ENCODE results near the gene PLEKHA7. TPM values are rescaled to one million over a fixed set of nuclear protein-coding genes. Genes with fewer than 3 reads are reported as not detected.

The PLEKHA7 gene
- total RNA-seq, 6 experiments from 2014 or later: 12.7 to 26.7 (median 21.5) TPM

- TF ChIP-seq POLR2A (IDR thresholded peaks at IDR 0.05) (no peak), CTCF (IDR thresholded peaks at IDR 0.05) (no peak)
- H3K27me3 ChIP-seq: no peaks in the 10 kb centered on the region
- DNase-seq (no peak), ATAC-seq (no peak)
- WGBS (ENCODE audit: insufficient coverage, low coverage, low lambda C conversion rate, missing lambda C conversion rate): 58% methylated on average over 1 of the region's 1 CpG
- no peaks in the 10 kb centered on the region for H3K4me1 ChIP-seq
- H3K4me3 ChIP-seq: no peak overlapping the region
- no peak overlapping the region for H3K27ac ChIP-seq
- intact Hi-C loops (cut with DNase I): no loop called here
- H3K9me3 ChIP-seq: no peaks in the 10 kb centered on the region
- H3K36me3 ChIP-seq: peaks cover 0 to under 1% (median 0%) of the 10 kb centered on the region in 4 donors
Measured at GRCh38 chr11:16860617-16861016, 153.6 kb downstream of the PLEKHA7 start.

GRCh38 chr11:16859651-16860050 is 154.6 kb downstream of the PLEKHA7 start:
- DNase-seq: no peak
- Histone ChIP-seq H3K27me3 (no peaks in the 10 kb centered on the region), H3K4me1 (no peaks in the 10 kb centered on the region), H3K36me3 (peaks cover 0 to 6% (median 3%) of the 10 kb centered on the region in 4 donors), H3K4me3 (no peak overlapping the region), H3K9me3 (no peaks in the 10 kb centered on the region), H3K27ac (no peak overlapping the region)
- intact Hi-C loops (cut with DNase I): no loop called here
- no peak for ATAC-seq
- 77% methylated on average over 2 of the region's 6 CpGs for WGBS (ENCODE audit: insufficient coverage, low coverage, low lambda C conversion rate, missing lambda C conversion rate)
- TF ChIP-seq CTCF (IDR thresholded peaks at IDR 0.05) (no peak), POLR2A (IDR thresholded peaks at IDR 0.05) (no peak)

- H3K36me3 ChIP-seq: peaks cover 0 to 16% (median 8%) of the 10 kb centered on the region in 4 donors
- WGBS (ENCODE audit: insufficient coverage, low coverage, low lambda C conversion rate, missing lambda C conversion rate): 84% methylated on average over 3 of the region's 4 CpGs
- no peak overlapping the region for H3K4me3 ChIP-seq
- H3K9me3 ChIP-seq: no peaks in the 10 kb centered on the region
- DNase-seq (no peak), ATAC-seq (peak in 1 of 4 donors; percentile 22)
- intact Hi-C loops (cut with DNase I): no loop called here
- no peak for TF ChIP-seq POLR2A (IDR thresholded peaks at IDR 0.05)
- H3K27ac ChIP-seq: no peak overlapping the region
- H3K27me3 ChIP-seq: no peaks in the 10 kb centered on the region
- no peaks in the 10 kb centered on the region for H3K4me1 ChIP-seq
Measured at GRCh38 chr11:16857186-16857585, 157.0 kb downstream of the PLEKHA7 start.

- WGBS (ENCODE audit: insufficient coverage, low coverage, low lambda C conversion rate, missing lambda C conversion rate): no CpG with 5 or more reads among the region's 3 CpGs
- H3K4me3 ChIP-seq: no peak overlapping the region
- no peaks in the 10 kb centered on the region for H3K4me1 ChIP-seq
- ATAC-seq (no peak), DNase-seq (no peak)
- no peaks in the 10 kb centered on the region for H3K9me3 ChIP-seq
- no peaks in the 10 kb centered on the region for H3K27me3 ChIP-seq
- TF ChIP-seq CTCF (IDR thresholded peaks at IDR 0.05) (no peak), POLR2A (IDR thresholded peaks at IDR 0.05) (no peak)
- peaks cover 0 to 18% (median 8%) of the 10 kb centered on the region in 4 donors for H3K36me3 ChIP-seq
- intact Hi-C loops (cut with DNase I): no loop called here
- no peak overlapping the region for H3K27ac ChIP-seq
Measured at GRCh38 chr11:16856022-16856471, 158.2 kb downstream of the PLEKHA7 start.

GRCh38 chr11:16854979-16855378 is 159.2 kb downstream of the PLEKHA7 start:
- H3K9me3 ChIP-seq: no peaks in the 10 kb centered on the region
- TF ChIP-seq POLR2A (IDR thresholded peaks at IDR 0.05) (no peak), CTCF (IDR thresholded peaks at IDR 0.05) (no peak)
- WGBS (ENCODE audit: insufficient coverage, low coverage, low lambda C conversion rate, missing lambda C conversion rate): 90% methylated on average over 4 of the region's 4 CpGs
- H3K4me3 ChIP-seq: no peak overlapping the region
- no peak overlapping the region for H3K27ac ChIP-seq
- no peaks in the 10 kb centered on the region for H3K4me1 ChIP-seq
- ATAC-seq: no peak
- no peaks in the 10 kb centered on the region for H3K27me3 ChIP-seq
- no peak for DNase-seq
- peaks cover 0 to 26% (median 8%) of the 10 kb centered on the region in 4 donors for H3K36me3 ChIP-seq
- intact Hi-C loops (cut with DNase I): no loop called here

All from right lobe of liver (tissue), 6 donors.